ENCODE measurements around the gene CHST3. TPM values are rescaled to one million over a fixed set of nuclear protein-coding genes. Genes with fewer than 3 reads are reported as not detected.

Gene CHST3
- total and polyA plus RNA-seq, 11 donors = 8.1 to 51.3 (median 25.0) TPM

GRCh38 chr10:71961831-71962230, 2.4 kb upstream of the CHST3 start:
- DNase-seq (no peak), ATAC-seq (no peak)
- H3K27me3 ChIP-seq = peaks cover 0 to 23% (median 0%) of the 10 kb centered on the region in 9 donors
- no peak overlapping the region for H3K4me3 ChIP-seq
- intact Hi-C loops (cut with DNase I) = loop anchor here in 3 of 10 donors (5.0 kb wide), 4 partner anchors 35 to 375 kb away; partner anchors contain the start of genes ANAPC16 (in 1 of the 3) and ASCC1 (in 1 of the 3)
- no peaks in the 10 kb centered on the region for H3K9me3 ChIP-seq
- no peaks in the 10 kb centered on the region for H3K36me3 ChIP-seq
- peak overlapping the region in 2 of 12 donors; percentile 98 to 99 for H3K27ac ChIP-seq
- H3K4me1 ChIP-seq = peaks cover 8 to 35% (median 27%) of the 10 kb centered on the region in 12 donors
- WGBS, 4 donors = 93 to 94% (median 94%) methylated on average over 10 of the region's 10 CpGs
- TF ChIP-seq POLR2A (IDR thresholded peaks at IDR 0.05) (no peak), CTCF (IDR thresholded peaks at IDR 0.05) (no peak)

- intact Hi-C loops (cut with DNase I) = loop anchor here in 3 of 10 donors (5.0 kb wide), 4 partner anchors 34 to 374 kb away; partner anchors contain the start of genes ANAPC16 (in 1 of the 3) and ASCC1 (in 1 of the 3)
- Histone ChIP-seq H3K36me3 (no peaks in the 10 kb centered on the region), H3K4me1 (peaks cover 8 to 40% (median 28%) of the 10 kb centered on the region in 12 donors), H3K4me3 (peak overlapping the region in 1 of 12 donors; percentile 94), H3K27ac (peak overlapping the region; percentile 91 to 99 (median 98)), H3K9me3 (no peaks in the 10 kb centered on the region), H3K27me3 (peaks cover 0 to 23% (median 0%) of the 10 kb centered on the region in 9 donors)
- 53 to 66% (median 58%) methylated on average over 6 of the region's 6 CpGs for WGBS, 4 donors
- ATAC-seq = no peak
- no peak for DNase-seq
- no peak for TF ChIP-seq POLR2A (IDR thresholded peaks at IDR 0.05)
- no peak for TF ChIP-seq CTCF (IDR thresholded peaks at IDR 0.05)
Observed at GRCh38 chr10:71962901-71963300, 1.3 kb upstream of the CHST3 start.

DNA sequence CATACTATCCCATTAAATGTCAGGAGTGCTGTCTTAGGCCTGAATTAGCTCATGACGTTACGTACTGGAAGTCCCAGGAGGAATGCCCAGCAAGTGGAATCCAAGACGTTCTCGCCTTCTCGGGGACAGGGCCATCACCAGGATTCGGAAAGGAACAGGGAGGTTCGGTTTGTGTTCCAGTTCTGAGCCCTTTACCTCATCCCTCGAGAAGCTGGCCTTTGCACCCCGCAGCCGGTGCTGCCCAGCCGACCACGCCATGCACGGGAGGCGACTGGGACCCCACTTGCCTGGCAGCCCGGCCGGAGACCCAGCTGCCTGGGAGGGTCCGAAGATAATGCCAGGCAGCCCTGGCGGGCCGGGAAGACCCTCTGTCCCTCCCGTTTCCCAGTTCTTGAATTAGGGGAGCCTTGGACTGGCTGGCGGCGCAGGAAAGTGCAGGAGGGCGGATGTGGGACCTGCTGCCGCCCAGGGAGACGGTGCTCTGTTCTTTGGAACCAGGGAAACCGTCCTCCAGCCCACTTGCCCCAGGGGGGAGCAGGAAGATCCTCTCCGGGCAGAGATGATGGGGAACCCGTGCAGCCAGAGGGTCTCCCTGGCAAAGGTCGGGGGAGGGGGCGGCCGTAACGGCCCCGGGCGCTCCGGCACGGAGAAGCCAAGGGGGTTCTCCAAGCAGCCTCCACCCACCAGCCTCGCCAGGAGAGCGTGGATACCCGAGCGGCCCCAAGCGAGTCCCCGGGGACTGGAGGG, 671 bp upstream of the CHST3 start:
- intact Hi-C loops (cut with DNase I) = loop anchor here in 5 of 10 donors (1.0 to 5.0 kb wide), 7 partner anchors 22 to 374 kb away; partner anchors contain the start of genes ANAPC16 (in 2 of the 5) and ASCC1 (in 2 of the 5)

More for the DNA sequence above, 671 bp upstream of the CHST3 start:
- TF ChIP-seq CTCF (IDR thresholded peaks at IDR 0.05) = no peak
- TF ChIP-seq POLR2A (IDR thresholded peaks at IDR 0.05) = peak in 1 of 2 donors; percentile 41
- peak overlapping the region; percentile 62 to 97 (median 78) for H3K4me3 ChIP-seq
- 10 to 20% (median 16%) methylated on average over 21 to 42 of the region's 42 CpGs for WGBS, 4 donors
- H3K36me3 ChIP-seq = no peaks in the 10 kb centered on the region
- ATAC-seq (peak; percentile 52 to 75 (median 61)), DNase-seq (peak; percentile 65 to 80 (median 68))
- H3K9me3 ChIP-seq = no peaks in the 10 kb centered on the region
- H3K27me3 ChIP-seq = peaks cover 0 to 23% (median 0%) of the 10 kb centered on the region in 9 donors
- H3K4me1 ChIP-seq = peaks cover 8 to 46% (median 32%) of the 10 kb centered on the region in 12 donors
- H3K27ac ChIP-seq = peak overlapping the region; percentile 91 to 99 (median 98)

Data from heart left ventricle (tissue), 16 donors.